H9 (cell line): ENCODE results near the gene USP37. TPM values are rescaled to one million over a fixed set of nuclear protein-coding genes. Genes with fewer than 3 reads are reported as not detected.

ENCODE experiments used
- DNase-seq: peaks from one replicate; pipeline ENCODE4 v3.0.0-alpha.2; 2017
- H2AFZ ChIP-seq: one replicate; pipeline ENCODE4 v1.6.1; 2013; ENCODE audit warnings: mild to moderate bottlenecking, low read length, control low read depth, moderate library complexity
- H2AK5ac ChIP-seq: 2 replicates; pipeline ENCODE4 v1.6.1; 2013; ENCODE audit warnings: low read length, control low read depth, mixed read lengths; ENCODE audit not compliant: insufficient read length
- H2BK120ac ChIP-seq: one replicate; pipeline ENCODE4 v1.6.1; 2013; ENCODE audit warnings: low read depth, mild to moderate bottlenecking, low read length, control low read depth, inconsistent platforms; ENCODE audit not compliant: poor library complexity, severe bottlenecking
- H2BK12ac ChIP-seq: 2 replicates; pipeline ENCODE4 v1.6.1; 2013; ENCODE audit warnings: low read length, control low read depth, mixed read lengths, low read depth; ENCODE audit not compliant: insufficient read length
- H2BK15ac ChIP-seq: 2 replicates; pipeline ENCODE4 v1.6.1; 2013; ENCODE audit warnings: low read depth, low read length, control low read depth
- H2BK20ac ChIP-seq: one replicate; pipeline ENCODE4 v1.6.1; 2013; ENCODE audit warnings: low read depth, mild to moderate bottlenecking, low read length, control low read depth, inconsistent platforms; ENCODE audit not compliant: poor library complexity, severe bottlenecking
- H2BK5ac ChIP-seq: 2 replicates; pipeline ENCODE4 v1.6.1; 2013; ENCODE audit warnings: low read length, control low read depth, mixed read lengths; ENCODE audit not compliant: insufficient read length
- H3K14ac ChIP-seq: 2 replicates; pipeline ENCODE4 v1.6.1; 2013; ENCODE audit warnings: low read length, control low read depth; ENCODE audit not compliant: insufficient read depth
- H3K18ac ChIP-seq: 2 replicates; pipeline ENCODE4 v1.6.1; 2013; ENCODE audit warnings: low read depth, mild to moderate bottlenecking, mixed read lengths, low read length, control low read depth; ENCODE audit not compliant: insufficient read length
- H3K23ac ChIP-seq: 2 replicates; pipeline ENCODE4 v1.6.1; 2013; ENCODE audit warnings: low read length, control low read depth, mixed read lengths, low read depth; ENCODE audit not compliant: insufficient read length
- H3K23me2 ChIP-seq: 2 replicates; pipeline ENCODE4 v1.6.1; 2013; ENCODE audit warnings: low read depth, mild to moderate bottlenecking, mixed read lengths, low read length, control low read depth; ENCODE audit not compliant: insufficient read length, poor library complexity, severe bottlenecking
- H3K27ac ChIP-seq: 2 replicates; pipeline ENCODE4 v1.5.1; 2013; ENCODE audit warnings: low read length, control low read depth, mixed read lengths, low read depth; ENCODE audit not compliant: insufficient read length
- H3K27me3 ChIP-seq: 2 replicates; pipeline ENCODE4 v1.6.1; 2013; ENCODE audit warnings: low read length, control low read depth, inconsistent platforms; ENCODE audit not compliant: insufficient read depth
- H3K4ac ChIP-seq: 2 replicates; pipeline ENCODE4 v1.6.1; 2013; ENCODE audit warnings: low read depth, mild to moderate bottlenecking, control low read depth, inconsistent platforms, low read length, moderate library complexity
- H3K4me1 ChIP-seq: 2 replicates; pipeline ENCODE4 v1.6.1; 2013; ENCODE audit warnings: low read length, control low read depth, inconsistent platforms; ENCODE audit not compliant: insufficient read depth
- H3K4me2 ChIP-seq: 2 replicates; pipeline ENCODE4 v1.6.1; 2013; ENCODE audit warnings: low read length, control low read depth, mixed read lengths; ENCODE audit not compliant: insufficient read length, insufficient read depth
- H3K56ac ChIP-seq: 2 replicates; pipeline ENCODE4 v1.6.1; 2013; ENCODE audit warnings: low read depth, mild to moderate bottlenecking, mixed read lengths, low read length, control low read depth; ENCODE audit not compliant: insufficient read length
- H3K79me1 ChIP-seq: 2 replicates; pipeline ENCODE4 v1.6.1; 2013; ENCODE audit warnings: low read depth, mild to moderate bottlenecking, moderate library complexity, low read length, control low read depth, inconsistent platforms; ENCODE audit not compliant: insufficient read depth, poor library complexity, severe bottlenecking
- H3K79me2 ChIP-seq: 2 replicates; pipeline ENCODE4 v1.6.1; 2013; ENCODE audit warnings: low read length, control low read depth, inconsistent platforms; ENCODE audit not compliant: insufficient read depth
- H3K9ac ChIP-seq: 2 replicates; pipeline ENCODE4 v1.6.1; 2013; ENCODE audit warnings: low read length, control low read depth, mixed read lengths; ENCODE audit not compliant: insufficient read length; ENCODE audit errors: extremely low read depth
- H3K9me3 ChIP-seq: one replicate; pipeline ENCODE4 v1.6.1; 2013; ENCODE audit warnings: low read depth, low read length, inconsistent platforms; ENCODE audit not compliant: control insufficient read depth
- H3T11ph ChIP-seq: one replicate; pipeline ENCODE4 v1.6.1; 2013; ENCODE audit warnings: mild to moderate bottlenecking, low read length, control low read depth, inconsistent platforms
- H4K20me1 ChIP-seq: one replicate; pipeline ENCODE4 v1.6.1; 2013; ENCODE audit not compliant: control insufficient read depth, insufficient read length, insufficient read depth
- H4K5ac ChIP-seq: 2 replicates; pipeline ENCODE4 v1.6.1; 2013; ENCODE audit warnings: low read depth, mild to moderate bottlenecking, mixed read lengths, low read length, control low read depth; ENCODE audit not compliant: insufficient read length
- H4K8ac ChIP-seq: replicated peaks from 2 replicates; pipeline ENCODE4 v1.6.1; 2013; ENCODE audit warnings: low read length, control low read depth, mixed read lengths, low read depth; ENCODE audit not compliant: insufficient read length
- H4K91ac ChIP-seq: 2 replicates; pipeline ENCODE4 v1.6.1; 2013; ENCODE audit warnings: low read depth, mild to moderate bottlenecking, moderate library complexity, mixed read lengths, low read length, control low read depth; ENCODE audit not compliant: insufficient read length
- H3K27ac Mint-ChIP-seq, 3 experiments: 2 replicates in 2 of 3; 3 replicates in 1 of 3; pipeline ENCODE4 v1.8.0; 2020 to 2021; ENCODE audit warnings: mixed read lengths in 3 of 3, mild to moderate bottlenecking in 1 of 3, moderate library complexity in 1 of 3
- H3K27me3 Mint-ChIP-seq: 2 replicates; pipeline ENCODE4 v1.8.0; 2021; ENCODE audit warnings: low read depth, mild to moderate bottlenecking, moderate library complexity, mixed read lengths
- H3K36me3 Mint-ChIP-seq, 3 experiments: 2 replicates in 2 of 3; 3 replicates in 1 of 3; pipeline ENCODE4 v1.8.0; 2020 to 2021; ENCODE audit warnings: low read depth in 3 of 3, mixed read lengths in 3 of 3; ENCODE audit not compliant: insufficient read depth in 1 of 3
- H3K4me1 Mint-ChIP-seq, 2 experiments: 2 replicates each; pipeline ENCODE4 v1.8.0; 2020; ENCODE audit warnings: mixed read lengths in 2 of 2
- H3K4me3 Mint-ChIP-seq, 2 experiments: 2 replicates in 1 of 2; 3 replicates in 1 of 2; pipeline ENCODE4 v1.8.0; 2020 to 2021; ENCODE audit warnings: mild to moderate bottlenecking in 2 of 2, mixed read lengths in 2 of 2, moderate library complexity in 1 of 2
- H3K9me3 Mint-ChIP-seq, 2 experiments: 2 replicates in 1 of 2; 3 replicates in 1 of 2; pipeline ENCODE4 v1.8.0; 2020; ENCODE audit warnings: mild to moderate bottlenecking in 2 of 2, mixed read lengths in 2 of 2, moderate library complexity in 1 of 2
- WGBS: extraction: QIAGEN DNeasy Blood & Tissue Kit; methylation state at CpG from one replicate; pipeline ENCODE4 v1.1.7; 2013; ENCODE audit warnings: missing lambda C conversion rate, low lambda C conversion rate, mixed read lengths; ENCODE audit not compliant: insufficient read length; ENCODE audit errors: extremely low coverage; 5-methylcytosine and 5-hydroxymethylcytosine counted together
- total RNA-seq: library from RNA; stranded (reverse); gene quantifications from 2 replicates; pipeline ENCODE4 v1.2.1, GENCODE V29; 2021
- TF ChIP-seq, protein P1 (sequence below): fragments of 200-600 bp; sonication (generic); conservative IDR thresholded peaks from 3 replicates; pipeline ENCODE4 v1.8.0; 2021; ENCODE audit warnings: antibody characterized with exemption, mild to moderate bottlenecking

USP37 gene
- total RNA-seq, 1 experiment from 2014 or later, result 34.9 TPM

DNA sequence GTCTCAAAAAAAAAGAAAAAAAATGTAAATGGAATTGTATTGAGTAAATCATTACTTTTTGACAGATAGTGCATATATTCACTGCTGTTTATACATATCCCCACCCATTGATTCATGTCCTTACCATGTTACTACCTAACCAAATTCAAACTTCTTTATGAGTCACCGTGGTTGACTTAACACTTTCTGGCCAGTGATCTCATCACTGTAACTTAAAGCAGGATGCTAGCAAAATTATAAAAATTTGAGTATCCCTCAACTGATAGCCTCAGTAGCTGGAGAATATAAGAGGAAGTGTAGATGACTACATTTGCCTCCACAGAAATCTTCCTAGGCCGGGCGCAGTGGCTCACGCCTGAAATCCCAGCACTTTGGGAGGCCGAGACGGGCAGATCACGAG is 13.9 kb upstream of the USP37 start:
- H3K27ac Mint-ChIP-seq, result peak overlapping the region in 1 of 3 experiments; percentile 85; a peak in 3 of 7 replicates
- no peak overlapping the region for H3K4me3 Mint-ChIP-seq
- DNase-seq, result no peak
- no peak overlapping the region for H4K8ac ChIP-seq
- H2BK5ac ChIP-seq, result no peak overlapping the region
- WGBS, result no CpG with 5 or more reads among the region's 7 CpGs
- peaks cover 2% of the 10 kb centered on the region for H3K79me1 ChIP-seq
- H3T11ph ChIP-seq, result no peak overlapping the region
- H3K4ac ChIP-seq, result no peak overlapping the region
- H3K9me3 ChIP-seq, result no peaks in the 10 kb centered on the region
- no peak overlapping the region for H4K5ac ChIP-seq
- no peak overlapping the region for H3K27ac ChIP-seq
- H3K23me2 ChIP-seq, result no peaks in the 10 kb centered on the region
- H2BK15ac ChIP-seq, result no peak overlapping the region
- peaks cover 11% of the 10 kb centered on the region; the same call in 1 of the 2 replicates for H3K79me2 ChIP-seq
- no peak overlapping the region for H3K18ac ChIP-seq
- H3K23ac ChIP-seq, result no peak overlapping the region
- TF ChIP-seq, protein P1, sequence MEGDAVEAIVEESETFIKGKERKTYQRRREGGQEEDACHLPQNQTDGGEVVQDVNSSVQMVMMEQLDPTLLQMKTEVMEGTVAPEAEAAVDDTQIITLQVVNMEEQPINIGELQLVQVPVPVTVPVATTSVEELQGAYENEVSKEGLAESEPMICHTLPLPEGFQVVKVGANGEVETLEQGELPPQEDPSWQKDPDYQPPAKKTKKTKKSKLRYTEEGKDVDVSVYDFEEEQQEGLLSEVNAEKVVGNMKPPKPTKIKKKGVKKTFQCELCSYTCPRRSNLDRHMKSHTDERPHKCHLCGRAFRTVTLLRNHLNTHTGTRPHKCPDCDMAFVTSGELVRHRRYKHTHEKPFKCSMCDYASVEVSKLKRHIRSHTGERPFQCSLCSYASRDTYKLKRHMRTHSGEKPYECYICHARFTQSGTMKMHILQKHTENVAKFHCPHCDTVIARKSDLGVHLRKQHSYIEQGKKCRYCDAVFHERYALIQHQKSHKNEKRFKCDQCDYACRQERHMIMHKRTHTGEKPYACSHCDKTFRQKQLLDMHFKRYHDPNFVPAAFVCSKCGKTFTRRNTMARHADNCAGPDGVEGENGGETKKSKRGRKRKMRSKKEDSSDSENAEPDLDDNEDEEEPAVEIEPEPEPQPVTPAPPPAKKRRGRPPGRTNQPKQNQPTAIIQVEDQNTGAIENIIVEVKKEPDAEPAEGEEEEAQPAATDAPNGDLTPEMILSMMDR, result no peak
- peaks cover 9% of the 10 kb centered on the region for H3K4me1 ChIP-seq
- H2BK12ac ChIP-seq, result no peak overlapping the region
- peaks cover 18 to 24% of the 10 kb centered on the region in 2 experiments for H3K4me1 Mint-ChIP-seq
- no peak overlapping the region for H2AFZ ChIP-seq
- H3K9ac ChIP-seq, result no peak overlapping the region
- no peaks in the 10 kb centered on the region for H3K27me3 ChIP-seq
- no peak overlapping the region for H3K56ac ChIP-seq
- H2BK120ac ChIP-seq, result no peak overlapping the region
- no peak overlapping the region for H3K14ac ChIP-seq
- peaks cover 36 to 64% (median 62%) of the 10 kb centered on the region in 3 experiments; a peak in 6 of 7 replicates for H3K36me3 Mint-ChIP-seq
- no peaks in the 10 kb centered on the region for H3K27me3 Mint-ChIP-seq
- no peak overlapping the region for H4K91ac ChIP-seq
- H2BK20ac ChIP-seq, result no peak overlapping the region
- H2AK5ac ChIP-seq, result no peak overlapping the region
- H3K9me3 Mint-ChIP-seq, result no peaks in the 10 kb centered on the region
- no peaks in the 10 kb centered on the region for H4K20me1 ChIP-seq
- H3K4me2 ChIP-seq, result no peak overlapping the region
